Cardiac ventricle fibroblast (primary cell): ENCODE measurements around the gene MESD. TPM values are rescaled to one million over a fixed set of nuclear protein-coding genes. Genes with fewer than 3 reads are reported as not detected.

ENCODE experiments used
- total RNA-seq: library from RNA; depleted of rRNA; stranded (reverse); fragments of >200 nt; gene quantifications from 2 replicates; pipeline ENCODE4 v1.2.3, GENCODE V29; 2015

Gene MESD
- 19.4 and 21.3 TPM in 2 replicates for total RNA-seq

GRCh38 chr15:80989518-80990478, at the start of gene MESD:
Gene MESD, minus strand, starts transcription at chr15:80989819. Its CDS starts 28 bp downstream, at chr15:80989791.

GRCh38 chr15:81000624-81001151, 11.1 kb upstream of the MESD start, which contains the start of gene TLNRD1:
Gene TLNRD1, plus strand, starts transcription at chr15:81000923. Its CDS starts 1,349 bp downstream, at chr15:81002272.

Other genes with a start within 250 kb of the MESD start
- 70.2 and 73.9 TPM in 2 replicates for gene CEMIP, start 210.4 kb downstream of the MESD start, total RNA-seq
- 12.3 and 12.9 TPM in 2 replicates for gene TLNRD1, start 11.1 kb upstream of the MESD start, total RNA-seq
- gene CFAP161, start 144.5 kb upstream of the MESD start, total RNA-seq = 0.05 TPM in 1 of 2 replicates, not detected in the other
- gene IL16, start 207.1 kb upstream of the MESD start, total RNA-seq = 6.2 and 6.4 TPM in 2 replicates